Astrocyte of the spinal cord (primary cell): ENCODE data around the gene PFAS.

Source experiments
- DNase-seq: peaks from one replicate; pipeline ENCODE4 v3.0.0; 2011; ENCODE audit warnings: low read depth, low spot score
- H3K4me3 ChIP-seq: 2 replicates; pipeline ENCODE4 v1.5.1; 2011; ENCODE audit warnings: low read depth, mild to moderate bottlenecking, low read length, moderate library complexity
- CTCF ChIP-seq: IDR thresholded peaks from 2 replicates; pipeline ENCODE4 v1.5.1; 2012; ENCODE audit warnings: low read depth, mild to moderate bottlenecking, low read length, inconsistent platforms
- in situ Hi-C: cut with HindIII; loops from 2 replicates; pipeline ENCODE4 v1.10.0; 2017; ENCODE audit warnings: low sequenced_read_pairs

The PFAS gene

DNA sequence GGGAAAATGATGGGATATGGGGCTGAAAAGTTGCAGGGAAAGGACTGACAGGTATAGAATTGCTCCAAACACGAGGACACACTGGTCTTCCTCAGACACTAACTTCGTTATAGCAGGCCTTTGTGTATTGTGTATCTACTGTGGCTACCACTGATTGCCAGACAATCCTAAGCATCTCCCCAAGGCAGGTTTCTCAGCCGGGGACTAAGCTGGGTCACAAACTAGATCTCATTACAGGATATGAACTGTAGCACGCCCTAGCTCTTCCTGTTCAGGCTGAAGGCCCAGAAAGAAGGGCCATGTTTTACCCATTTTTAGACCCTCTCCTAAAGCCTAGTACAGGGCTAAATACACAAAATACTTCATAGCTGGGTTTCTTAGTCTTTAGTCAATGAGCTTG is 34.3 kb downstream of the PFAS start:
- DNase-seq, result no peak
- no peak for TF ChIP-seq CTCF
- in situ Hi-C loops, result no loop called here

GRCh38 chr17:8284126-8284525 is 35.0 kb downstream of the PFAS start:
- no peak for TF ChIP-seq CTCF
- in situ Hi-C loops, result no loop called here

More for the DNA sequence above, 34.3 kb downstream of the PFAS start:
- H3K4me3 ChIP-seq, result no peak overlapping the region

GRCh38 chr17:8285270-8286181 is 36.4 kb downstream of the PFAS start:
- no peak for TF ChIP-seq CTCF
- in situ Hi-C loops, result no loop called here
- no peak for DNase-seq
- no peak overlapping the region for H3K4me3 ChIP-seq

More at GRCh38 chr17:8284126-8284525, 35.0 kb downstream of the PFAS start:
- no peak overlapping the region for H3K4me3 ChIP-seq
- no peak for DNase-seq

DNA sequence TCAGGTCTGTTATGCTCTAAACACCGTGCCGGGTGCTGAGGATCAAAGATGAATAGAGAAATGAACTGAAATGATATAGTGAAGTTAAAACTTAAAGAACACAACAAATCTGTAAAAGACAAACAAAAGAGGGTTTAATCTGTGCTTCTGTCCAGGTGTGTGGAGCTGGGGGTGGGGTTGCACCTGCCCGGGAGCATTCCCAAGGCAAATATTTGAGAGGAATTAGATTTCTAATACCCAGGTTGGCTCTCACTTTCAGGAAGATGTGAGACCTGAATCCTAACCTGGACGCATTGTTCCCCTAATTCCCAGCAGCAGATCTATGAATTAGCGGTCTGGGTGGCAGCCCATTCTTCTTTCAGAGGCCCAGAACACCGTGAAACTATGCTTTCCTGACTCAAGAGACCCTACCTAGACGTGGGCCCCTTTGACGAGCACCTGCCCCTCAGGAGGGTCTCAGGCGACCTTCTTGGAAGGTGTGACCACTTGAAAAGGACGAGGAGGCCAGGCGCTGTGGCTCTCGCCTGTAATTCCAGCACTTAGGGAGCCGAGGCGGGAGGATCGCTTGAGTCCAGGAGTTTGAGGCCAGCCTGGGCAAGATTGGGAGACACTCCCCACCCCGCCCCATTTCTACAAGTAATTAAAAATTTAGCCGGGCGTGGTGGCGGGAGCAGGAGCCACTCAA is 38.7 kb downstream of the PFAS start:
- in situ Hi-C loops, result no loop called here
- TF ChIP-seq CTCF, result no peak
- DNase-seq, result no peak
- H3K4me3 ChIP-seq, result peak overlapping the region; percentile 65

DNA sequence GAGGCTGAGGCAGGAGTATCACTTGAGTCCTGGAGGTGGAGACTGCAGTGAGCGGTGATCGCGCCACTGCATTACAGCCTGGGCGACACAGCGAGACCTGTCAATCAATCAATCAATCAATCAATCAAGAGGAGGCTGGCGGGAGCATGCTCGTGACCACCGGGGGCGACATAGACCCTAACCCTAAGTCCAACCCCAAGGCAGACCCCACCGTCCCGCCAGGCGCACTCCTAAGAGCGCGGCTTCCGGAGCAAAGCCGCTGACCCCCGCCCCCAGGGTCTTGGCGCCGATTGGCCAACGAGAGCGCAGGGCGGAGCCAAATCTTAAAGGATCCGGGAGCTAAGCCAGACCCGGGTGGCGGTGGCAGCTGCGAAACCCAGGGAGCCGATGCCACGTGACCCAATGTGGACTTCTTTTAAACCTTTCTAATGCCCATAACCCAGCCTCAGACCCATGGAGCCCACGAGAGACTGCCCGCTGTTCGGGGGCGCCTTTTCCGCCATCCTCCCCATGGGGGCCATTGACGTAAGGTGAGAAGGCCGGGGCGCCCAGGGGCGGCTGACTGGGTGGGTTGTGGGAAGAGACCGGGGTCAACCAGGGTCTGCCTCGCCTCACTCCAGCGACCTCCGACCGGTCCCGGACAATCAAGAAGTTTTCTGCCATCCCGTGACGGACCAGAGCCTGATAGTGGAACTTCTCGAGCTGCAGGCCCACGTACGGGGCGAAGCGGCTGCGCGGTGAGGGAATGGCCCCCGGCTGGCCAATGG is 39.4 kb downstream of the PFAS start, which contains the start of gene RANGRF:
RANGRF (plus strand) TSS at position 335 of the 767 bp plus-strand sequence; CDS start at position 454, 119 bp downstream.
- in situ Hi-C loops, result no loop called here
- TF ChIP-seq CTCF, result no peak
- peak; percentile 82 for DNase-seq
- peak within 1 kb of the TSS; percentile 65 for H3K4me3 ChIP-seq

DNA sequence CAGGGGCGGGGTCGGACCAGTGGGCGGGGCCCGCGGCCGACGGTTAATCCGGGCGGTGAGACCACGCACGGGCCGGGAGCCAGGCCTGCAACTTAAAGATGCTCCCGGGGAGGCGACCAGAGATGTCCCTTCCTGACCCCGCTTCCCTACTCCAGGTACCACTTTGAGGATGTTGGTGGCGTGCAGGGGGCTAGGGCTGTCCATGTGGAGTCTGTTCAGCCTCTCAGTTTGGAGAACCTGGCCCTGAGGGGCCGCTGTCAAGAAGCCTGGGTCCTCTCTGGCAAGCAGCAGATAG is 40.0 kb downstream of the PFAS start:
- TF ChIP-seq CTCF, result no peak
- DNase-seq, result peak; percentile 3
- peak overlapping the region; percentile 65 for H3K4me3 ChIP-seq
- in situ Hi-C loops, result no loop called here
